Type B pancreatic cell (in vitro differentiated cells): ENCODE data around the gene CDH12. TPM values are rescaled to one million over a fixed set of nuclear protein-coding genes. Genes with fewer than 3 reads are reported as not detected.

Source experiments
- DNase-seq: peaks from one replicate; pipeline ENCODE4 v3.0.0; 2021; ENCODE audit warnings: mixed read lengths; ENCODE audit not compliant: unreplicated experiment; ENCODE audit errors: extremely low spot score
- H3K27ac Mint-ChIP-seq: 2 replicates; pipeline ENCODE4 v1.8.0; 2021; ENCODE audit warnings: mild to moderate bottlenecking, mixed read lengths
- H3K27me3 Mint-ChIP-seq: 2 replicates; pipeline ENCODE4 v1.8.0; 2021; ENCODE audit warnings: mixed read lengths
- H3K36me3 Mint-ChIP-seq: 2 replicates; pipeline ENCODE4 v1.8.0; 2021; ENCODE audit warnings: mixed read lengths
- H3K4me1 Mint-ChIP-seq: one replicate; pipeline ENCODE4 v1.8.0; 2021; ENCODE audit warnings: mixed read lengths; ENCODE audit not compliant: unreplicated experiment
- H3K4me3 Mint-ChIP-seq: 2 replicates; pipeline ENCODE4 v1.8.0; 2021; ENCODE audit warnings: mild to moderate bottlenecking, mixed read lengths
- H3K9me3 Mint-ChIP-seq: 2 replicates; pipeline ENCODE4 v1.8.0; 2021; ENCODE audit warnings: mixed read lengths
- CTCF ChIP-seq: fragments of 200-600 bp; sonication (generic); conservative IDR thresholded peaks from 2 replicates; pipeline ENCODE4 v1.5.0; 2021; ENCODE audit warnings: antibody characterized with exemption, mild to moderate bottlenecking
- total RNA-seq: library from RNA; stranded (reverse); gene quantifications from 2 replicates; pipeline ENCODE4 v1.2.1, GENCODE V29; 2021; ENCODE audit warnings: low replicate concordance

The CDH12 gene
- total RNA-seq, 1 donor from 2014 or later, result 10.2 TPM

GRCh38 chr5:21826884-21827283 is 1026.3 kb downstream of the CDH12 start:
- no peaks in the 10 kb centered on the region for H3K27me3 Mint-ChIP-seq
- H3K4me1 Mint-ChIP-seq, result no peaks in the 10 kb centered on the region
- H3K36me3 Mint-ChIP-seq, result no peaks in the 10 kb centered on the region
- H3K27ac Mint-ChIP-seq, result no peak overlapping the region
- TF ChIP-seq CTCF, result no peak
- DNase-seq, result no peak
- H3K4me3 Mint-ChIP-seq, result no peak overlapping the region
- no peaks in the 10 kb centered on the region for H3K9me3 Mint-ChIP-seq

GRCh38 chr5:21823588-21823987 is 1029.6 kb downstream of the CDH12 start:
- H3K4me1 Mint-ChIP-seq, result no peaks in the 10 kb centered on the region
- no peak for DNase-seq
- H3K27ac Mint-ChIP-seq, result no peak overlapping the region
- no peaks in the 10 kb centered on the region for H3K36me3 Mint-ChIP-seq
- no peaks in the 10 kb centered on the region for H3K9me3 Mint-ChIP-seq
- H3K4me3 Mint-ChIP-seq, result no peak overlapping the region
- no peak for TF ChIP-seq CTCF
- H3K27me3 Mint-ChIP-seq, result no peaks in the 10 kb centered on the region

GRCh38 chr5:21823076-21823574 is 1030.0 kb downstream of the CDH12 start:
- DNase-seq, result no peak
- Mint-ChIP-seq H3K36me3 (no peaks in the 10 kb centered on the region), H3K27me3 (no peaks in the 10 kb centered on the region), H3K27ac (no peak overlapping the region), H3K4me1 (no peaks in the 10 kb centered on the region), H3K9me3 (no peaks in the 10 kb centered on the region), H3K4me3 (no peak overlapping the region)
- TF ChIP-seq CTCF, result no peak

GRCh38 chr5:21820527-21820926 is 1032.6 kb downstream of the CDH12 start:
- Mint-ChIP-seq H3K36me3 (no peaks in the 10 kb centered on the region), H3K9me3 (no peaks in the 10 kb centered on the region), H3K27ac (no peak overlapping the region), H3K27me3 (no peaks in the 10 kb centered on the region), H3K4me3 (no peak overlapping the region), H3K4me1 (no peaks in the 10 kb centered on the region)
- no peak for DNase-seq
- no peak for TF ChIP-seq CTCF

- Mint-ChIP-seq H3K4me1 (no peaks in the 10 kb centered on the region), H3K4me3 (no peak overlapping the region), H3K27me3 (no peaks in the 10 kb centered on the region), H3K27ac (no peak overlapping the region), H3K36me3 (no peaks in the 10 kb centered on the region), H3K9me3 (no peaks in the 10 kb centered on the region)
- no peak for DNase-seq
- no peak for TF ChIP-seq CTCF
Measured at GRCh38 chr5:21818370-21818720, 1034.8 kb downstream of the CDH12 start.
